ENCODE data around the gene HSPBAP1. TPM values are rescaled to one million over a fixed set of nuclear protein-coding genes. Genes with fewer than 3 reads are reported as not detected.

HSPBAP1 gene, protein sequence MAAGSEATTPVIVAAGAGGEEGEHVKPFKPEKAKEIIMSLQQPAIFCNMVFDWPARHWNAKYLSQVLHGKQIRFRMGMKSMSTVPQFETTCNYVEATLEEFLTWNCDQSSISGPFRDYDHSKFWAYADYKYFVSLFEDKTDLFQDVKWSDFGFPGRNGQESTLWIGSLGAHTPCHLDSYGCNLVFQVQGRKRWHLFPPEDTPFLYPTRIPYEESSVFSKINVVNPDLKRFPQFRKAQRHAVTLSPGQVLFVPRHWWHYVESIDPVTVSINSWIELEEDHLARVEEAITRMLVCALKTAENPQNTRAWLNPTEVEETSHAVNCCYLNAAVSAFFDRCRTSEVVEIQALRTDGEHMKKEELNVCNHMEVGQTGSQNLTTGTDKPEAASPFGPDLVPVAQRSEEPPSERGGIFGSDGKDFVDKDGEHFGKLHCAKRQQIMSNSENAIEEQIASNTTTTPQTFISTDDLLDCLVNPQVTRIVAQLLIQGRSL
- total RNA-seq = 10 to 100 TPM; 11.1 to 13.8 (median 12.6) TPM
- 1 to 10 TPM; 3.0 to 6.4 (median 3.0) TPM for polyA plus RNA-seq

DNA sequence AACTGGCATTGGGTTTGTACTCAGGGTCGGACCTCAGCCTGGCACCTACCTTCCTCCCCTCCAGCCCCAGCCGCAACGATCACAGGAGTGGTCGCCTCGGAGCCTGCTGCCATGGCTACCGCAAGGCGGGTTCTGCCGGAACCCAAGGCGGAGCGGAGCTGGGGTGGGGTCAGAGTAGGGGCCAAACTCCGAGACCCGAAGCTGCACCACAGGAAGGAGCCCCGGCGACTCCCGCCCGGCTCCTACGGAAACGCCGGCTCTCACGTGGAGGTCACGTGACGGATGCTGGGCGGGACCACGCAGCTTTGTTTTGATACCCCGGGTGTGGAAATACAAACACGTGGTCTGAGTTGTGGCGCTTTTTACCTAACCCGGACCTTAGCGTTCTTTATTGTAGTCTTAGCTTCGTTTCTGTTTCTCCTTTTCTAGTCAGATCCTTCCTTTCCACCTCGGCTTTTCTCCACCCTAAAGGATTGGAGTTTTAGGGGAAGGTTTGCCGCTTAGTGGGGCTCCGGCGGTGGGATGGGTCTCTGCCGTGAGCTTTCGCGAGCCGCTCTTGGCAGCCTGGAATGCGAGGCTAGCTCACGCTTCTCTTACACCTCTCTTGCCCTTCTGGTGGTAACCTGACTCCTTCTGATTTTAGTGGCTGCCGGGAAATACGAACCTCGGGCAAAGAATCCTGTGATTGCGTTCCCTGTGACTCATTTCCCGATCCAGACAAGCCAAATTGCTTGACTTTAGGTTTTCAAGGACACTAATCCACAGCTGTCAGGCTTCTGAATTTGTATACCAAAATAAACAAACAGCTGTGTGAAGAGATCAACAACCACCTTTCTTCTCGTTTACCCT, at the start of gene HSPBAP1:
Gene HSPBAP1, minus strand, starts transcription at position 264 of the 849 bp plus-strand sequence. Its CDS starts 151 bp downstream, at position 113.
- Histone ChIP-seq H3K27me3 (no peaks in the 10 kb centered on the region), H3K4me3 (peak within 1 kb of the TSS; percentile 70 to 94 (median 90)), H3K36me3 (no peaks in the 10 kb centered on the region), H3K27ac (peak within 1 kb of the TSS; percentile 94 to 98 (median 98)), H3K4me1 (peaks cover 0 to 30% (median 24%) of the 10 kb centered on the region in 4 donors), H3K9me3 (no peaks in the 10 kb centered on the region)
- DNase-seq = peak; percentile 96
- intact Hi-C loops (cut with DNase I) = loop anchor here (10.0 kb wide), 2 partner anchors 229 to 411 kb away; partner anchors contain the start of genes DTX3L, PARP9 and SEC22A
- WGBS, 2 donors = 0% methylated on average over 46 of the region's 46 CpGs
- TF ChIP-seq, protein P1, sequence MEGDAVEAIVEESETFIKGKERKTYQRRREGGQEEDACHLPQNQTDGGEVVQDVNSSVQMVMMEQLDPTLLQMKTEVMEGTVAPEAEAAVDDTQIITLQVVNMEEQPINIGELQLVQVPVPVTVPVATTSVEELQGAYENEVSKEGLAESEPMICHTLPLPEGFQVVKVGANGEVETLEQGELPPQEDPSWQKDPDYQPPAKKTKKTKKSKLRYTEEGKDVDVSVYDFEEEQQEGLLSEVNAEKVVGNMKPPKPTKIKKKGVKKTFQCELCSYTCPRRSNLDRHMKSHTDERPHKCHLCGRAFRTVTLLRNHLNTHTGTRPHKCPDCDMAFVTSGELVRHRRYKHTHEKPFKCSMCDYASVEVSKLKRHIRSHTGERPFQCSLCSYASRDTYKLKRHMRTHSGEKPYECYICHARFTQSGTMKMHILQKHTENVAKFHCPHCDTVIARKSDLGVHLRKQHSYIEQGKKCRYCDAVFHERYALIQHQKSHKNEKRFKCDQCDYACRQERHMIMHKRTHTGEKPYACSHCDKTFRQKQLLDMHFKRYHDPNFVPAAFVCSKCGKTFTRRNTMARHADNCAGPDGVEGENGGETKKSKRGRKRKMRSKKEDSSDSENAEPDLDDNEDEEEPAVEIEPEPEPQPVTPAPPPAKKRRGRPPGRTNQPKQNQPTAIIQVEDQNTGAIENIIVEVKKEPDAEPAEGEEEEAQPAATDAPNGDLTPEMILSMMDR (IDR thresholded peaks at IDR 0.05) = no peak
- TF ChIP-seq POLR2A (IDR thresholded peaks at IDR 0.05) (peak; percentile 43 to 46), EP300 (IDR thresholded peaks at IDR 0.05) (peak in 2 of 4 donors; percentile 18 to 43), POLR2AphosphoS5 (IDR thresholded peaks at IDR 0.05) (peak; percentile 46 to 86 (median 70))

DNA sequence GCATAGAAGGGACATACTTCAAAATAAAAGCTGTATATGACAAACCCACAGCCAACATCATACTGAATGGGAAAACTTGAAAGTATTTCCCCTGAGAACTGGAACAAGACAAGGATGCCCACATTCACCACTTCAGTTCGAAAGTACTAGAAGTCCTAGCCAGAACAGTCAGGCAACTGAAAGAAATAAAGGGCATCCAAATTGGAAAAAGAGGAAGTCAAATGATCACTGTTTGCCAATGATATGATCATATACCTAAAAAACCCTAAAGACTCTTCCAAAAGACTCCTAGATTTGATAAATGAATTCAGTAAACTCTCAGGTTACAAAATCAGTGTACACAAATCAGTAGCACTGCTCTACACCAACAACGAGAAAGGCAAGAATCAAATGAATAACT, 42.0 kb upstream of the HSPBAP1 start:
- DNase-seq = no peak
- intact Hi-C loops (cut with DNase I) = no loop called here
- WGBS, 2 donors = 95 to 97% methylated on average over 2 of the region's 2 CpGs
- Histone ChIP-seq H3K9me3 (no peaks in the 10 kb centered on the region), H3K27ac (no peak overlapping the region), H3K4me3 (no peak overlapping the region), H3K36me3 (peaks cover 0 to 27% (median 9%) of the 10 kb centered on the region in 4 donors), H3K27me3 (no peaks in the 10 kb centered on the region), H3K4me1 (no peaks in the 10 kb centered on the region)
- TF ChIP-seq, protein P1 (IDR thresholded peaks at IDR 0.05) = no peak
- TF ChIP-seq POLR2AphosphoS5 (IDR thresholded peaks at IDR 0.05) (no peak), EP300 (IDR thresholded peaks at IDR 0.05) (no peak), POLR2A (IDR thresholded peaks at IDR 0.05) (no peak)

DNA sequence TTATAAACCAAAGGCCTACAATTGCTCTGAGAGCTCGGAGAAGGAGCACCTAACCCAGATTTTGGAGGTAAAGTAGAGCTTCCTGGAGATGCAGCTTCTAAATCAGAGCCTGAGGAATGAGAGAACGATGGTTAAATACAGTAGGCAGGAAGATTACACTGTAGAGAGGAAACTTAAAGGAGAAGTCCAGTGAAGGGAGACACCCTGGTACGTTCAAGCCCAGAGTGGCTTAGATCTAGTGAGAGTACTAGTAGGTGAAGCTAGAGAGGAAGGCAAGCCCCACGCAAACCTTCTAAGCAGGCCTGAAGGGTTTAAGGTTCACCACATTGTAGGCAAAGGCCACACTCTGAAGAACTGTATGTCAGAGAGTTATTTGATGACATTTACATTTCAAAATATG, 34.6 kb upstream of the HSPBAP1 start:
- Histone ChIP-seq H3K27ac (no peak overlapping the region), H3K4me3 (no peak overlapping the region), H3K36me3 (peaks cover 0 to 37% (median 4%) of the 10 kb centered on the region in 4 donors), H3K9me3 (no peaks in the 10 kb centered on the region), H3K27me3 (no peaks in the 10 kb centered on the region), H3K4me1 (no peaks in the 10 kb centered on the region)
- no peak for DNase-seq
- WGBS, 2 donors = 84 to 93% methylated on average over 4 of the region's 4 CpGs
- intact Hi-C loops (cut with DNase I) = no loop called here
- TF ChIP-seq POLR2A (IDR thresholded peaks at IDR 0.05) (no peak), EP300 (IDR thresholded peaks at IDR 0.05) (no peak), POLR2AphosphoS5 (IDR thresholded peaks at IDR 0.05) (no peak)
- TF ChIP-seq, protein P1 (IDR thresholded peaks at IDR 0.05) = no peak

DNA sequence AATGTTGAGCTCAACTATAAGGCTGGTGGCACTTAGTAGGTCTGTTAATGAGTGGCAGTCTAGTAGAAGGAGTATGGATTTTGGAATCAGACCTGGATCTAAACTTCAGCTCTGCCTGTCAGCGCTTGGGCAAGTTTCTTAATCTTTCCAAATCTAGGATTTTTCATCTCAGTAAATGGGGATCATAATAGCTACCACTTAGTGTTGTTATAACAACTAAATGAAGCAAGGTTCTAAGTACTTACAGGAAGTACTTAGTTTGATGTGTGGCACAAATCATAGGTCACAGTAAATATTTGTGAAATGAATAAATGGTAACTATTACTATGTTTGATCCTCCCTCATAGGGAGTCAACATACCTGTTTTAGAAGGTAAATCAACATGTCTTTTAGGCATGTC, 32.6 kb upstream of the HSPBAP1 start:
- no peaks in the 10 kb centered on the region for H3K9me3 ChIP-seq
- TF ChIP-seq POLR2A (IDR thresholded peaks at IDR 0.05) (no peak), POLR2AphosphoS5 (IDR thresholded peaks at IDR 0.05) (no peak), EP300 (IDR thresholded peaks at IDR 0.05) (no peak)
- TF ChIP-seq, protein P1 (IDR thresholded peaks at IDR 0.05) = no peak
- H3K4me3 ChIP-seq = no peak overlapping the region
- no peaks in the 10 kb centered on the region for H3K27me3 ChIP-seq
- H3K27ac ChIP-seq = no peak overlapping the region
- WGBS, 2 donors = 92 to 100% methylated on average over 1 of the region's 1 CpG
- no peaks in the 10 kb centered on the region for H3K4me1 ChIP-seq
- peaks cover 0 to 27% (median 0%) of the 10 kb centered on the region in 4 donors for H3K36me3 ChIP-seq
- intact Hi-C loops (cut with DNase I) = no loop called here
- DNase-seq = no peak

All from sigmoid colon (tissue), 7 donors.